Tibial artery (tissue), 4 donors: ENCODE data around the gene ASIC4.

ENCODE experiments used
- DNase-seq, 2 donors: peaks; one replicate each; pipeline ENCODE4 v3.0.0-alpha.2; 2019
- H3K27ac ChIP-seq, 2 donors: fragments of 200-600 bp; sonication (generic) in 1 of 2; 1 replicate in 1 of 2; 2 replicates in 1 of 2; pipeline ENCODE4 v1.5.1; 2018 to 2019; ENCODE audit warnings: mild to moderate bottlenecking in 1 of 2
- H3K27me3 ChIP-seq, 2 donors: fragments of 200-600 bp; sonication (generic) in 1 of 2; one replicate each; pipeline versions ENCODE4 v1.5.1 to v1.6.0; 2016 to 2019
- H3K36me3 ChIP-seq, 3 donors: fragments of 200-600 bp; sonication (generic) in 2 of 3; one replicate each; pipeline ENCODE4 v1.5.1; 2016 to 2019; ENCODE audit warnings: mild to moderate bottlenecking in 2 of 3
- H3K4me1 ChIP-seq, 4 donors: fragments of 200-600 bp; sonication (generic) in 2 of 4; 1 replicate in 3 of 4; 2 replicates in 1 of 4; pipeline ENCODE4 v1.5.1; 2016 to 2019
- H3K4me3 ChIP-seq, 2 donors: fragments of 200-600 bp; sonication (generic) in 1 of 2; 1 replicate in 1 of 2; 2 replicates in 1 of 2; pipeline ENCODE4 v1.5.1; 2018 to 2019; ENCODE audit warnings: mild to moderate bottlenecking in 2 of 2
- H3K9me3 ChIP-seq, 3 donors: fragments of 200-600 bp; sonication (generic) in 1 of 3; one replicate each; pipeline ENCODE4 v1.5.1; 2016 to 2019
- intact Hi-C: fragments of 100-400 bp; cut with DNase I; formaldehyde crosslinking; loops from one replicate; pipeline ENCODE4 v1.15.0; 2023; ENCODE audit warnings: low total_unique reads
- TF ChIP-seq, protein P1 (sequence below), 2 experiments: fragments of 200-600 bp in 1 of 2; fragments of 450-650 bp in 1 of 2; IDR thresholded peaks; one replicate each; pipeline ENCODE4 v1.5.1; 2017 to 2019; ENCODE audit warnings: antibody characterized with exemption in 2 of 2, mild to moderate bottlenecking in 1 of 2, moderate library complexity in 1 of 2

ASIC4 gene

DNA sequence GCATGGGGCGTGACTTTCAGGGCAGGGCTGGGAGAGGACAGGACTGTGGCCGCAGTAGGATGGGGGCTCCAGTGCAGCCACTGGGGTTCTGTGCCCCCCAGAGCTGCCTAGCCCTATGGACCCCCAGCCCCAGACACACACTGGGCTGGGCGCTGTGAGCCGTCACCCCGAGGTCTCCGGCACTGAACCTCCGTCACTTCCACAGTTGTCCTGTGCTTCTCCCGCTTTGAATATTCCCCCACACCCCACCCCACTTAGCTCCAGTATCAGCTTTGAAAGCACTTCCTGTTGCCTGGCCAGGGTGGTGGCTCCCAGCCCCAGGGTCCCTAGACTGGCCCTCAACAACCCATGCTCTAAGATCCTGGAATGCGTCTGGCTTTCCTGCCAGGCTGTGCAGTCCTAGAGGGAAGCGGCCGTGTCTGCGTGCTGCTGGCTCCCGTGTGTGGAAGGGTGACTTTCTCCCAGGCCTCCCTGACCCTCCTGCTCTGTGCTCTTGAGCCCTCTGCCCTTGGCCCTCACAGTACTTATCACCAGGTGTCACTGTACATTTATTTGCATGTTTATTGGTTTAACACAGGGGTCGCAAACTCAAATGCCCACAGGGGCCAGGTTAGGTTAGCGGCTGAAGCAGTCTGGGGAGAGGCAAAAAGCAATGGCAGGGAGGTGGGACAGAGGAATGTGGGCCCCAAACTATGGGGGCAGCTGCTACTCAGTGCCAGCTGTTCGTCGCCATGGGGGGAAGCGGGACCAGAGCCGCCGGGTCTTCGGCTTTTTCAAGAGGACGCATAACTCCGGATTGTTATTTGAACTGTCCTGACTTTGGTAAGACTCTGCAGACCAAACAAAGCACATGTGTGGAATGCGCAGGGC lies 47.1 kb downstream of the ASIC4 start:
- peaks cover 5 to 86% (median 27%) of the 10 kb centered on the region in 3 donors for H3K36me3 ChIP-seq
- no peaks in the 10 kb centered on the region for H3K27me3 ChIP-seq
- no peak for DNase-seq
- H3K4me3 ChIP-seq = no peak overlapping the region
- H3K9me3 ChIP-seq = no peaks in the 10 kb centered on the region
- TF ChIP-seq, protein P1, sequence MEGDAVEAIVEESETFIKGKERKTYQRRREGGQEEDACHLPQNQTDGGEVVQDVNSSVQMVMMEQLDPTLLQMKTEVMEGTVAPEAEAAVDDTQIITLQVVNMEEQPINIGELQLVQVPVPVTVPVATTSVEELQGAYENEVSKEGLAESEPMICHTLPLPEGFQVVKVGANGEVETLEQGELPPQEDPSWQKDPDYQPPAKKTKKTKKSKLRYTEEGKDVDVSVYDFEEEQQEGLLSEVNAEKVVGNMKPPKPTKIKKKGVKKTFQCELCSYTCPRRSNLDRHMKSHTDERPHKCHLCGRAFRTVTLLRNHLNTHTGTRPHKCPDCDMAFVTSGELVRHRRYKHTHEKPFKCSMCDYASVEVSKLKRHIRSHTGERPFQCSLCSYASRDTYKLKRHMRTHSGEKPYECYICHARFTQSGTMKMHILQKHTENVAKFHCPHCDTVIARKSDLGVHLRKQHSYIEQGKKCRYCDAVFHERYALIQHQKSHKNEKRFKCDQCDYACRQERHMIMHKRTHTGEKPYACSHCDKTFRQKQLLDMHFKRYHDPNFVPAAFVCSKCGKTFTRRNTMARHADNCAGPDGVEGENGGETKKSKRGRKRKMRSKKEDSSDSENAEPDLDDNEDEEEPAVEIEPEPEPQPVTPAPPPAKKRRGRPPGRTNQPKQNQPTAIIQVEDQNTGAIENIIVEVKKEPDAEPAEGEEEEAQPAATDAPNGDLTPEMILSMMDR (IDR thresholded peaks at IDR 0.05) = no peak
- intact Hi-C loops = no loop called here
- no peak overlapping the region for H3K27ac ChIP-seq
- no peaks in the 10 kb centered on the region for H3K4me1 ChIP-seq

DNA sequence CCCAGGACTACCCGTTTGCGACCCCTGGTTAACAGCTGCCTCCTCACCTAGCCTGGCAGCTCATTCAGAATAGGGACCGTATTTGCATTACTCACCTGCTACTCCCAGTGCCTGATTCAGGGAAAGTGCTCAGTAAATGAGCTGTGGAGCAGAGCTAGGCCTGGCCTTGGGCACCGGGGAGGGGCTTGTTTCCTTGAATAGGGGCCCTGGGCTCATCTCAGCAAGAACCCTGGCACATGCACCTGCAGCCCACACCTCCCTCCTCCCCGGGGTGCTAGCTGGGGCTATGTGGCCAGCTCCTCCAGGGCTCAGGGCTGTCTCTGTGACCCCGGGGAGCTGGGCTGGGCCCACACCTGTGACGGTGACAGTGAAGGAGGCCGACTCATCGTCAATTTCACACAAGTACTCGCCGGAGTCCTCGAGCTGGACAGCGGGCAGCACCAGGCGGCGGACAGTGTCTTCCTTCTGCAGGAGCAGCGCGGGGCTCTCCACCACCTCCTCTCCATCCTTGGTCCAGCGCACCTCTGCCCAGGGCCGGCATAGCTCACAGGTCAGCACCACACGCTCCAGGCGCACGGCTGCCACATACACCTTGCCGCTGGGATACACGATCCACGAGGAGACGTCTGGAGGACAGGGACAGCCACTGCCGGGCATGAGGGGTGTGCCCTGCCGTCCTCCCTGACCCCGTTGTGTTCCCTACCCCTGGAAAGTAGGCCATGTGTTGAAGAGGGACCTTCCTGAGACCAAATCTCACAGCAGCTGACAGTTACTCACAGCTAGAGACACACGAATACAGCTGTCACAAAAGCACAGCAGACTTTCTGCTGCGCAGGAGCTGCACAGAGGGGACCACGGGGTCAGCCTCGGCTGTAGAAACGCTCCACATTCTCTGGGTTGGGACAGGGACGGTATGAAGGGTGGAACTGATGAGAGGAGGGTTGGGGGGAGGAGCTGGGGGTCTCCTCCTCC lies 48.1 kb downstream of the ASIC4 start:
- TF ChIP-seq, protein P1 (IDR thresholded peaks at IDR 0.05) = no peak
- Histone ChIP-seq H3K27me3 (no peaks in the 10 kb centered on the region), H3K36me3 (peaks cover 5 to 86% (median 27%) of the 10 kb centered on the region in 3 donors), H3K27ac (no peak overlapping the region), H3K4me1 (no peaks in the 10 kb centered on the region), H3K9me3 (no peaks in the 10 kb centered on the region), H3K4me3 (no peak overlapping the region)
- no peak for DNase-seq
- intact Hi-C loops = no loop called here

DNA sequence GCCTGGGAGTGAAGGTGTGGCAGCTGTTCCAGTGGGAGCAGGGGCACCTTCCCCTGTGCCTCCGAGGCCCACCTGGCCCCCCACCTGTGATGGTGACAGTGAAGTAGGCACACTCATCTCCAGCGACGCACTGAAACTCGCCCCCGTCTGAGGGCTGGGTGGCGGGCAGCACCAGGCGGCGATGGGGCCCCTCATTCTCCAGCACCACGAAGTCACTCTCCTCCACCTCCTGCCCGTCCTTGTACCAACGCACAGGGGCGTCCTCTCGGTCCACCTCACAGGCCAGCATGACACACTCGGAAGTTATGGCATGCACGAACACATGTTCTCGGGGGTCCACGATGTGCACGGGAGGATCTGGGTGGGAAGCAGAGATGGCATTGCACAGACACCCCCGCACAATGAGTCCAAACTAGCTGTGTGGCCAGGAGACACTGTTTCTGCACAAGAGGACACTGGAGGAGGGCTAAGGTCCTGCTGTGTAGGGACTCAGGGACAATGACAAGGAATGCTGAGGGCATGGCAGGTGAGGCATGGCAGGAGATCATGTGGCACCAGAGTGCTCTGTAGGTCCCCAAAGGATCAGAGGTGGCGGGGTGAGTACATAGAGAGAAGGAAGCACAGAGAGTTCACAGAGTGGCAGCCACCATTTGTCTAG lies 49.1 kb downstream of the ASIC4 start:
- no peak overlapping the region for H3K4me3 ChIP-seq
- H3K9me3 ChIP-seq = no peaks in the 10 kb centered on the region
- no peak for DNase-seq
- H3K4me1 ChIP-seq = no peaks in the 10 kb centered on the region
- intact Hi-C loops = no loop called here
- no peaks in the 10 kb centered on the region for H3K27me3 ChIP-seq
- H3K36me3 ChIP-seq = peaks cover 5 to 84% (median 27%) of the 10 kb centered on the region in 3 donors
- TF ChIP-seq, protein P1 (IDR thresholded peaks at IDR 0.05) = no peak
- no peak overlapping the region for H3K27ac ChIP-seq

DNA sequence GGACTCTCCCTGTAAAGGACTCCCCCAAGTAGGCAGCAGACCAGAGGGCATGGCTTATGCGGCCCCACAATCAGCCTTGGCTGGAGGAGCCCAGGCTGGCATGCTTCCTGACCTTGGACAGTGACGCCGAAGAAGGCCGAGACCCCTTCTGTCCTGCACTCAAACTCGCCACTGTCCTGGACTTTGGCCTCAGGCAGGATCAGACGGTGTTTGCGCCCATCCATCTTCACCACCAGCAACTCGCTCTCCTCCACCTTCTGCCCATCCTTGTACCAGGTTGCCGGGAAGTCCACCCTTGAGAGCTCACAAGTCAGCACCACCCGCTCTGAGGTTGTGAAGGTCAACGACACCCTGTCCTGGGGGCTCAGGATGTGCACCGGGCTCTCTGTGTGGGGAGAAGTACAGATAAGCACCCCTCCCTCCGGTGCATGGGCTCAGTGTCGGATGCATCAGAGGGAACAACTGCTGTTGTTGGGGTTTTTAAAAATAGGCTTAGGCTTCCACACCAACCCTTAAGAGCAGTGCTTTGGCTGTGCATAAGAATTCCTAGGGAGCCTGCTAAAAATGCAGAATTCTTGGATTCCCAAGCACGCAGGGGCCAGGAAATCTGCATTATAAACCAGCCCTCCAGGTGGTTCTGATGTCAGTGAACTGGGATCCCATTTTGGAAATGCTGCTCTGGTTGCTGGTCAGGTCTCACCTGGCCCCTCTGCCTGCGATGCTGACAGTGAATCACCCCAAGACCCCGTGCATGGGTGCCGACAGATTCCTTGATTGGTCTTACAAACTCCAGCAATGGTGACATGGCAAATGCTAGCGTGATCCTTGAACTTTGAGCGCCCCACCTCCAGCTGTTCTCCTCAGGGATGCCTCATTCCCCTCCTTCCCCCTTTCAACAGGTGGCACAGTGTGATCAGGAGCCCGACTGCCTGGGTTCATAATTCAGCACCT lies 51.1 kb downstream of the ASIC4 start:
- intact Hi-C loops = no loop called here
- Histone ChIP-seq H3K27ac (no peak overlapping the region), H3K9me3 (no peaks in the 10 kb centered on the region), H3K4me3 (no peak overlapping the region), H3K4me1 (peaks cover 0 to 13% (median 7%) of the 10 kb centered on the region in 4 donors), H3K27me3 (no peaks in the 10 kb centered on the region), H3K36me3 (peaks cover 5 to 73% (median 27%) of the 10 kb centered on the region in 3 donors)
- TF ChIP-seq, protein P1 (IDR thresholded peaks at IDR 0.05) = no peak
- DNase-seq = no peak
